DMS153 (cell line): Measurements from ENCODE around the gene FER.
A peak's percentile ranks its signal among the peaks of the same experiment; 100 is the strongest.
"Not testable (repeated sequence)": the region's sequence is repeated elsewhere in the genome, so short reads cannot be mapped to it uniquely, and the experiment has no call there.

Source experiments
- DNase-seq: peaks from one replicate; lab custom pipeline; 2025; lab: John Stamatoyannopoulos, UW

The FER gene

DNA sequence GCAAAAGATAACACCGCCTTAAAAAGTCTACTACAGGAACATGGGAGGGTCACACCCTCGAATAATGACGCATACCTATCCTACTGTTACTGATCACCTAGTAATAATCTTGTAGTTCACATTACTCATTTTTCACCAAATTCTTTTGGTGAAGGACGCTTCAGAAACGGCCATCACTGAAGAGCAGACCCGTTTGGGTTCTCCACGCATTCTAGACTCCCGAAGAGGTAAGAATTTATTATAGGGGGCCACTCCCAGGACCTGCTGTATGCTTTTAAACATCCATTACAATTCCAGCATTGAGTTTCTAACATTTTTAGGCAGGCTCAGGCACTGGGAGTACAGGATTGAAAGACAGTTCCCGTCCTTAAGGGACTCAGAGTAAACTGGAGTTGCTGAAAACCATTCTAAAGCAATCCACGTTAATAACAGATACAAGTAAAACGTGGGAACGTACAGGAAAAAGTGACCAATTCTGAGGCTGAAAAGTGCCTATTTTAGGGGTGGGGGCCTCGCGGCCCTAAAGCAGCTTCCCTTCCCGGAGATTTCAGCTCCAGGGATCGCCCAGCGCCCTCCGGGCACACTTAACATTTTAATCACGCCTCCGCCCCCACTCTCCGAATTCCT lies at the start of gene FER:
FER (plus strand) TSS at position 124 of the 627 bp plus-strand sequence. CDS start 50,286 bp downstream, outside the sequence.
- no peak for DNase-seq

DNA sequence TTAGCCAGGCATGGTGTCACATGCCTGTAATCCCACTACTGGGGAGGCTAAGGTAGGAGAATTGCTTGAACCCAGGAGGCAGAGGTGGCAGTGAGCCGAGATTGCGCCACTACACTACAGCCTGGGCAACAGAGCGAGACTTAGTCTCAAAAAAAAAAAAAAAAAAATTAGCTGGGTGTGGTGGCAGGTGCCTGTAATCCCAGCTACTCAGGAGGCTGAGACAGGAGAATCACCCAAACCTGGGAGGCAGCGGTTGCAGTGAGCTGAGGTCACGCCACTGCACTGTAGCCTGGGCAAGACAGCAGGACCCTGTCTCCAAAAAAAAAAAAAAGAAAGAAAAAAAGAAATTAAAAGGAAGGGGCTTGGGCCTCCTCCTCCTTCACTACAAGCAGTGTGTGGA lies 47.3 kb upstream of the FER start:
- DNase-seq: not testable (repeated sequence)

DNA sequence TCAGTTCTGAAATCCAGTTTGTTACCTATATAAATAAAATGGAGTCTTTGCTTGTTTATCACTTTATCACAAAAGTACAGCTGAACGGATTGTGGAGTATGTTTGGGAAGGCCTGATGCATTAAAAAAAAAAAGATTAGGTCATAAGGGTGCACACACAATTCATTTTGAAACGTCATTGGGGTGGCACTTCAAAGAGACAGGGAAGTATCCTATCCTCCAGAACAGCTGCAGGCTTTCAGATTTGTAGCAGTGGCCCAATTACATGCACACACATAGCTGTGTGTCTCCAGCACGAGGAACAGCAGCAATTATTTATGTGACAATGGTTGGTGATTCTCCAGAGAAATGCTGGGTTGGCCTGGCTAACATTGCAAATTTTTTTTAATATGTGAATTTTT lies 46.8 kb upstream of the FER start:
- DNase-seq: peak; percentile 13

DNA sequence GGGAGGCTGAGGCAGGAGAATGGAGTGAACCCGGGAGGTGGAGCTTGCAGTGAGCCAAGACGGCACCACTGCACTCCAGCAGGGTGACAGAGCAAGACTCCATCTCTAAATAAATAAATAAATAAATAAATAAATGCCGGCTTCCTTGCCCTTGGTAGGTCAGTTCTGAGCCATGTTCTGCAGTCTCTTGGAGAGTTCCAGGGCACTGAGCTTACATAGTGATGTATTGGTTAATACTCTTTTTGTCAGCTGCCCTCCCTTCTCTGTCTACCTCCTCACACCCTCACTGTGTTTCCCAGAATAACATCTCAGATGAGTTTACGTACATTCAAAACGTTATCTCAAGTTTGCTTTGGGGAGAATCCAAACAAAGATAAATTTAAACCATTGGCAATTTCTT lies 45.2 kb upstream of the FER start:
- no peak for DNase-seq

DNA sequence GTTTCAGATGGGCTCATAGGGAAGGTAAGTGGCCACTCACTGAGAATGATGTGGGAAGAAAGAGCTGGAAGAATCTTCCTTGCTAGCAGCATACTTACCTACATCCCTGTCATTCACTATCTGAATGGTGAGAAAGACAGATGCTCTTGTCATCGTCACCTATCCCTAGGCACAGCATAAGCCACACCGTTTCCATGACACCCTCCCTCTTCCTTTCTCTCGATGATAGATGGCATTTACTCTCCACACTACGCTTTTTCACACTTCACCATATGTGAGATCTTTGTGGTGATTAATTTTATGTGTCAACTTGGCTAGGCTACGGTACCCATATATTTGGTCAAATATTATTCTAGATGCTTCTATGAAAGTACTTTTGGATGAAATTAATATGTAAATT lies 44.4 kb upstream of the FER start:
- no peak for DNase-seq

DNA sequence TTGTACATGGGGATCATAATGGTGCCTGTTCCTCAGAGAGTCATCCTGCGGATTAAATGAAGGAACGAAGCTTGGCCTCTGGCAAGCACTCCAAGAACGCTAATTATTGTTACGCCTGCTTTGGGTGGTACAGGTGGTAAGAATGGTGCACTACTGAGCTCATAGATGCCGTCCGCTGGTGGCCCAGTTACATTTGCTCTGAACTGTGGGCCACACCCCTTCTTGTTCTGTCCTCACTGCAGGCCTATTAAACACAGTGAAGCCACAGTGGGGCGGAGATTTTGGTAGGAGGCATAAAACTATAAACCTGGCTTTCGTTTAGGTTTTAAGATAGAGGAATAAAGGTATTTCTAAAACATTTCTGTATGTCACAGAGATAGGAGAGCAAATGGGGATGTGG lies 40.6 kb upstream of the FER start:
- DNase-seq: no peak

DNA sequence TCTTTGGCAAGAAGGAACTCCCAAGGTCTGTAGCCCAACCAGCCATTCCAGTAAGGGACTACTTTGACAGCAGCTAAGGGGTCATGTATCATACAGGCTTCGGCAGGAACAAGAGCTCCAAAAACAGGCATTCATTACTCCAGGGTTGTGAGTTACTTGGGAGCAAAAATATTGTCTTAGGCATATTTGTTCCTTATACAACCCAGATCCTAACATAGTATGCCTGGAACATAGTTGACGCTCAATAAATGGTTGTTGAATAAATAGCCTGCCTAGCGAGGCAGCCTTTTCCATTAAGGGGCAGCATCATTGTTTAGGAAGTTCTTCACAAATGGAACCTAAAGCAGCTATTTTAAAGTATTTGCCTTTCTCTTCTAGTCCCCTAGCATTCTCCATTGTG lies 35.8 kb upstream of the FER start:
- DNase-seq: no peak

DNA sequence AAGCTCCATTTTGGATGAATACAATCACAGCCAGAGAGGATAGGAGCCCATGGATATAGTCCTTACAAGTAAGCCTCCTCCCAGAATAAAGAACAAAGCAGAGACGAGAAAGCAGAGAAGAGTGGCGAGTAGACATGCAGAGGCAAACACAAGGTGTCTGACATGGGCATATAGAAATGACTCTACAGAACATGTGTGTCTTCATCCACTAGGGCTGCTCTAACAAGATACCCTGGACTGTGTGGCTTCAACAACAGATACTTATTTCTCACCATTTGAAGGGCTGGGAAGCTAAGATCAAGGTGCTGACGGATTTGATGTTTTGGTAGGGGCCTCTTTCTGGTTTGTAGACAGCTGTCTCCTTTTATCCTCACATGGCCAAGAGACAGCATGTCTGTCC lies 32.3 kb upstream of the FER start:
- DNase-seq: no peak

DNA sequence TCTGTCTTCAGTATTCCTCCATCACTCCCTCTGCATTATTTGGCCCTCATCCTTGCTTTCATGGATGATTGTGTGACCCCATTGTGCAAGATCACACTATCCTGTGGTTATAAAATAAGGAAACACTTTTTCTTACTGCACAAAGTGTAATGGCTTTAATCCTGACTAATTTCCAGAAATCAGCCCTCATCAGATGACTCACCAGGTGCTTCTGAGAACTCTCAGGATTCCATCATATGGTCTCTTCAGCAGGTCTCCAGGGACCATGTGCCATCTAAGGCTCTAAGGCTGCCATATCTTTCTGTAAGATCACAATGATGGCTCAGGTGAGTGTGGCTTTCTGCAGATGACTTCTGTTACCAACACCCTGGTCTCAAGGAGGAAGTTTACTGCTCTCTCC lies 27.3 kb upstream of the FER start:
- DNase-seq: no peak

DNA sequence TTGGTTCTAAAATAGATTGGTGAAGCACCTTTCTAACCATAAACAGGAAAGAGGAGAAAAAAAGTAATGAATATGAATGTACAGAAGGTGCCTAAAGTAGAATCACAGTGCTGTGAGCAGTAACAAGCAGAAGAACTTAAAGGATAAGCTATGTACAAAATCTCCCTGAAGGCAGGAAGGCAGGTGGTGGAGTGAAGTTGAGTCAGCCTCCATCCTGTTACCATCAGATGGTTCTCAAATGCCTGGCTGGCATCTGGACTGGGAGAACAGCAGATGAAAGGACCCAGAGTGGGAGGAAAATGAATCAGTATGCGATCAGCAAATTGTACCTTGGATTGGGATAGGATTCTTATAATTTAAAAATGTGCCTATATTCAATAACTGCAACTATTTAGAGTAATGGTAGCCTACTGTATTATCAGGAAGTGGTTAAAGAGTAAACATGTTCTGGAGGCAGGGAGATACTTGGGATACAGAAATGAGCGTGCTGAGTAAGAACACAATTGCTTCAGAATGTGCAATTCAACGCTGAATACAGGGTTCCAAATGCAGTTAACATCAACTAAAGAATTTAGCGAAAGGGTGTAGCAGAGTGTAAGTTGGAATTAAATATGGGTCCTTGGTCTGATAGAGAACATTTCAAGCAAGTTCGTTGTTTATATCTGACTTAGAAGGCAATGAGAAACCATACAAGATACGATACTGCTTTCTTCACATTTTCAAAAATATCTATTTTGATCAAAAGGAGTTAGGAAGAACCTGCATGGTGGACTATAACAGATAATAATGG lies 21.1 kb upstream of the FER start:
- no peak for DNase-seq

DNA sequence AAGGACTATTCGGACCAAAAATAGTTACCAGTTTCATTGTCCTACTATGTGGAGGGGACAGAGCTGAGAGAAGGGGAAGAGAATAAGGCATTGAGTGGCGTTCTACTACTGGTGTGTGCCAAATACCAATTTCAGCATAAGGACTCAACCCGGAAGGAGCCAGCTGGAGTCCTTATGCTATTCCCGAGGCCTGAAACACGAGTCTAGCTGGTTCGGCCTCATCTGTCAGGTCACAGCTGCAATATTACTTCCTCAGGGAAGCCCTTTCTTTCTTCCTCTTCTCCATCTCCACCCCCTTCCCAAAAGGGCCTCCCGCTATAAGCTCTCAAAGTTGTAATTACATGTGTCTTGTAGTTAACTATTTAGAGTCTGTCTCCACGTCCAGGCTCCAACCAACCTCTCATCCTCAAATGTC lies 20.5 kb upstream of the FER start:
- DNase-seq: peak; percentile 10

DNA sequence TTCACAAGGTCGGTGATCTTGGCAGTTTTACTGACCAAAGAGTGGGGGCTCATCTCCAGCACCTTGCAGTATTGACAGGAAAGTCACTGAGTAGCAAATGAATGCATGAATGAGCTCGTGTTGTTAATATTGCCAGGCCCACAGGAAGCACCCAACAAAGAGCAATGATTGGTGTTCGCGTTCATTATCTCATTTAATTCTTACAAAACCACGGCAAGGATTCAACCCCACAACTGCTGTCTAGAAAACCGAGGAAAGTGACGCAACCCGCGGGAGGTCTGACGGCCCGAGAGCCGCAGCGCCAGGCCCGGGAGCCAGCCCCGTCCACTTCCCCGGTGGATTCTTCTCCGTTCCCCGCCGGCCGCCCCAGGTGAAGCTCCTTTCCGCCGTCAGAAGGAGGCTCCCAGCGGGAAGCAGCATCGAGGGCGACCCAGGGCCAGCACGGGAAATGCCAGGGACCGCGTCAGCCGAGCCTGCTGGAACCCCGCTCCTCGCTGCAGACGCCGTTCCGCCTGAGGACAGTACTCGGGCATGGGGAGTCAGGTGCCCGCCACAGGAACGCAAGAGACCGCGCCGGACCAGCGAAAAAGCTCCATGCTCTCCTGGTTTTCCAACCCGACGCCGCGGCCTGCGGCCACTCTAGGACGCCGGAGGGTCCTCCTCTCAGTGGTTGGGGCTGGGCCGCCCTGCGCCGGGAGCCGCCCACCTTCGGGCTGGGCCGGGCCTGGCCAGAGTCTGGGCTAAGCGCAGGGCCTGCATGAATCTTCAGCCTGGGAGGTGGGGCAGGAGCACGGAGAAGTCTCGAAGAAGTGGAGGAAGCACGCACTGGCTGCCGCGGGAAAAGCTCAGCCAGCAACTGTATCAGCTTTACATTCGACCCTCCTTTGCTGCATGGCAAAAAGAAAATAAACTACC lies 19.8 kb upstream of the FER start:
- peak; percentile 26 for DNase-seq

DNA sequence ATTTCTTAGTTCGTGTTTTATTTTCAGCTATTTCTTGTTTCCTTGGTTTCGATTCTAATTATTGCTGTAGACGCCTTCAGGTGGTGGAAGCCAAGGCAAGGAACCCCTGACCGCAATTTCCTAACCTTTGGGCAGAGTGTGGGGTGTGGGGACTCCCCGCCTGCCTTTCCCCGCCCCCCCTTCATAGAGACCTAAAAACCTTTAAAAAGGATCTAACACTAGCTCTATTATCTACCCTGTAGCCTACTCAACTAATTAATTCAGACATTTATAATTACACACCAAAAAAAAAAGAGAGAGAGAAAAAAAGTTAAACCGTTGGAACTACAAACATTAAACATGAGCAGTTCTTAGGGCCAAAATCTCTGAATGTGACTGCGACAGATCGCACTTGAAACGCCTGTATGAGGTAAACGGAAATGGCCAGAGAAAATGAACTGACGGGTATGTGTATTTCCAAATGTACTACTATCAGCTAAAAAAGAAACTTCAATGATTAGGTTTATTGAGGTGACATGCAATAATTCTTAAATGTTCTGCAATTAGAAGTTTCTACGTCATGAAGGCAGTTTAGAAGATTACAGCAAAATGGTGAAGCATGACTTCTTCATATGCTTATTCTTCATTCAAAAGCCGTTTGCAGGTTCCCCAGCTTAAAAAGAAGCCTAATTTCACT lies 19.0 kb upstream of the FER start:
- no peak for DNase-seq

DNA sequence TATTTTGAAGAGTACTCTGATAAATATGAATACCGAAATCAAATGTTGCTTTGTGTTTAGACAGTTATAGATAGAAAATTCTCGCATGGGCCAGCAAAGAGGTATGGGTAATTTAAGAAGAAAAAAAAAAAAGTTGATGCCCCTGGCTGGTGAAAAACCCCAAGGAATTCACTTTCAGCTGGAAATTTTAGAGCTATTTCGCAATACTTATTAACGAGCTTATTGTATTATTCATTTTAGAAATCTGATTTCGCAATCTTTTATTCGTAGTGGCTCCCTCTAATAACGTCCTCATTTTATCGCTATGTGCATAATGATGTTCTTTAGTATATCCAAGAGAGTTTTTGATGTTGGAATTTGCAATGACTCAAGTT lies 18.5 kb upstream of the FER start:
- no peak for DNase-seq

DNA sequence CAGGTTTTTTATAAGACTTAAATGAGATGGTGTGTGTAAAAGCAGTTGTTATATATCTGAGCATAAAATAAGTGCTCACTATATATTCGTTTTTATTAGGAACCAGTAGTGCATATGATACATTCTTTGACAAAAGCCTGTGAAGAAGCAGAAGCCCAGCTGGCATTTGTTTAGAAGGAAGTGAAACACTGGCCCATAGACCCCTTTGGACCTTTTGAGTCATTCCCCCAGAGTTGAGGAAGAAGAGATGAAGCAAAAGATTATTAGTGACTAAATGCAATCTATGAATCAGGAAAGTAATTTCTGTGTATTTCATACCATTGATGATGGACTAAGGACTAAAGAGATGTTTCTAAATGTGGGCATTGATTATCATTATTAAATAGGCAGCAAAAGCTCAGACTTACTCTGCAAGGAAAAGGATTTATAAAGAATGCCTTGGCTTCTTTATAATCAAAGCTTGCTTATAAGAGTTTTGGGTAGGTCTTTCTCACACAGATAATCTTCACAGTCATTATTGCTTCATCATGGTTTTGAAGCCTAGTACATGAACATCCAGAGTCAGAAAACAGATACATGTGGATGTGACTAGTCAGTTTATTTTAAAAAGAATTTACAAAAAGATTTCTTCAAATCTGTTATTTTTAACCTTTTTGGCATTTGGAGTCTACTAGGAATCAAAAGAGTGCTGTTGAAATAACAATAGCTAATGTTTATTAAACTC lies 16.9 kb upstream of the FER start:
- DNase-seq: no peak

DNA sequence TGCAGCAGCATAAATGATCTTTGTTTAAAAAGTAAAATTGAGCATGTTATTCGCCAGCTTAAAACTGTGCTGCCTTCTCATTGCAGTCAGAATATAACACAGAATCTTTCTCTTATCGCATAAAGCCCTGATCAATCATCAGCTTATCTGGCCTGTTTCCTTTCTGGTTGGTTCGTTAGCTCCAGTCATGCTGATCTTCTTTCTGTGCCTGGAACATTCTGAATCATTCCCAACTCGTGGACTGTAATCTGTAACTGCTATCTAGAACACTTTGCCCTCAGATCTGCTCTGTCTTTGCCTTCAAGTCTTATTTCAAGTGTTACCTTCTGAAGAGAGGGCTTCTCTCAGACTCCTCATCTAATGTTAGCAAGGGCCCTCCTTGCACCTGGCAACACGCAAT lies 11.9 kb upstream of the FER start:
- no peak for DNase-seq

DNA sequence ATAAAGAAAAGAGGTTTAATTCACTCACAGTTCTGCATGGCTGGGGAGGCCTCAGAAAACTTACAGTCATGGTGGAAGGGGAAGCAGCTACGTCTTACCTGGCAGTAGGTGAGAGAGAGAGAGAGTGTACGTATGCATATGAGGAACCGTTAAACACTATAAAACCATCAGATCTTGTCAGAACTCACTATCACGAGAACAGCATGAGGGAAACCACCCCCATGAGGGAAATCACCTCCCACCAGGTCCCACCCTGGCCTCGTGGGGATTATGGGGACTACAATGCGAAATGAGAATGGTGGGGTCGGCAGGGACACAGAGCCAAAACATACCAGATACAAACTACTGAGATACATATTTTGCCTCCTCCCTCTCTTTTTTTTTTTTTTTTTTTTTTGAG lies 10.8 kb upstream of the FER start:
- no peak for DNase-seq

DNA sequence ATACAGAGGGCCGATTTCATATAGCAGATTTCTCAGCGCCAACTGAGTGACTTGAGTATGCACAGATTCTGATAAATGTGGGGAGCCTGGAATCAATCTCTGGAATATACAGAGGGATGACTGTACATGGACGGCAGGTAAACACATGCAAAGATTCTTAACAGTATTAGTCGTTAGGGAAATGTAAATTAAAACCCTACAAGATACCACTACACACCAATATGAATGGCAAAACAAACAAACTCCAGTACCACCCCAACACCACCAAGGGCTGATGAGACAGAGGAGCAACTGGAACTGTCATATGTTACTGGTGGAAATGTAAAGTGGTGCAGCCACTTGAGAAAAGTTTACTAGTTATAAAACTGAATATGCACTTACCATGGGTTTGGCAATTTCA lies 8.3 kb upstream of the FER start:
- DNase-seq: no peak

DNA sequence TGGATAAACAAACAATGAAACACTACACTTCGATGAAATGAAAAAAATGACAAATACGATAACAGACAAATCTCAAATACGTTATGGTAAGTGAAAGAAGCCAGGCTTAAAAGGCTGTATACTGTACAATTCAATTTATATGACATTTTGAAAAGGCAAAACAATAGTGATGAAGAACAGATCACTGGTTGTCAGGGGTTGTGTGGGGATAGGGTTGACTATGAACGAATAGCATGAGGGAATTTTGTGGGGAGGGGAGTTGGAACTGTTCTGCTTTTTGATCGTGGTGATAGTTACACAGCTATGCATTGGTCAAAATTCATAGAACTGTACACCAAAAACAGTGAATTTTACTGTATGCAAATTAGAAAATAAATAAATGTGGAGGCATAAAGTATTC lies 7.8 kb upstream of the FER start:
- DNase-seq: no peak

DNA sequence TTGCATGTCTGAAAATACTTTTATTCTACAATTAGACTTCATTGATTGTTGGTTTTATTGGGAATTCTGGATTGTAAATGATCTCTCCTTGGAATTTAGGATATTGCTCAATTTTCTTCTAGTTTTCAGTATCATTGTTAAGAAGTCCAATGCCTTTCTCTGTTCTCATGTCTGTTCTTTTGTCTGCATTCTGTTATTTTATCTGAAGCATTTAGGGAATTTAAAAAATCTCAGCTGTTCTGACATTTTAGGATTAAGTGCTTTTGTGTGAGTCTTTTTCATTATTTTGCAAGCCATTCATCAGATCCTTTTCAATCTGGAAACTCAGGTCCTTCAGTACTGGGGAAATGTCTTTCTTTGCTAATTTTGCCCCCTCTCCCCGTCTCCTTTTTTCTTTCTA lies 4.4 kb upstream of the FER start:
- no peak for DNase-seq

DNA sequence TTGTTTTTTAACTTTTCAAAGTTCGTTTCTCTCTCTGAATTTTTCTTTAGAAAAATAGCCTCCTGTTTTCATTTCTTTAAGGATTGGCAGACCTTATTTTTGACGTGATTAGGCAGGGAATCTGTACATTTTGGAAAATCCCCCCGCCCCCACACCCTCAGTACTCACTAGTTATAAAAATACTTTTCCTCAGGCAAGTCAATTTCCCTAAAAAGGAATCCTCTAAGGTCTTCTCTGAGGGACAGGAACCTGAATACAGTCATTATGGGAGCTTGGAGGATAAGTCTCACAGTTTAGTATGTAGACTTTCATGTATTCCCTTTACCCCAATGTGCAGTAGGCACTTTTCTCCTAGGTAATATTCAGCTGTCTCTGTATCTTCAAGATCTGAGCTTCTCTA lies 3.9 kb upstream of the FER start:
- DNase-seq: no peak
